ENCODE data around the gene MAN2A1.

MAN2A1 gene

DNA sequence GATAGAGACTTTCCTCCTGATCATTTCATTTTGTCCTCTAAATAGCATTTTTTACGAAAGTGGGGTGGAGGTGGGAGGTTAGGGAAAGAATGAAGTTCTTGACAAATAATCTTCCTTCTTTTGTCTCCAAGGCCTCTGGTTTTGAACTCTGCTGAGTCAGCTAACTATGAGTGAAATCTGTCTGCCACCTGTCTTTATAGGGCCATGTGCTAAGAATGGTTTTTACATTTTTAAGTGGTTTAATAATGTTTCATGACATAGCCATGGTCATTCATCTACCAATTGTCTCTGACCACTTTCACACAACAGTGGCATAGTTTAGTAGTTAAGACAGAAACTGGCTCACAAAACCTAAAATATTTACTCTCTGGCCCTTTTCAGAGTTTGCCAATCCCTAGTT lies 7.6 kb downstream of the MAN2A1 start:
- H3K4me3 ChIP-seq (ENCODE audit: low read depth, low read length), result no peak overlapping the region
- TF ChIP-seq, protein P1, sequence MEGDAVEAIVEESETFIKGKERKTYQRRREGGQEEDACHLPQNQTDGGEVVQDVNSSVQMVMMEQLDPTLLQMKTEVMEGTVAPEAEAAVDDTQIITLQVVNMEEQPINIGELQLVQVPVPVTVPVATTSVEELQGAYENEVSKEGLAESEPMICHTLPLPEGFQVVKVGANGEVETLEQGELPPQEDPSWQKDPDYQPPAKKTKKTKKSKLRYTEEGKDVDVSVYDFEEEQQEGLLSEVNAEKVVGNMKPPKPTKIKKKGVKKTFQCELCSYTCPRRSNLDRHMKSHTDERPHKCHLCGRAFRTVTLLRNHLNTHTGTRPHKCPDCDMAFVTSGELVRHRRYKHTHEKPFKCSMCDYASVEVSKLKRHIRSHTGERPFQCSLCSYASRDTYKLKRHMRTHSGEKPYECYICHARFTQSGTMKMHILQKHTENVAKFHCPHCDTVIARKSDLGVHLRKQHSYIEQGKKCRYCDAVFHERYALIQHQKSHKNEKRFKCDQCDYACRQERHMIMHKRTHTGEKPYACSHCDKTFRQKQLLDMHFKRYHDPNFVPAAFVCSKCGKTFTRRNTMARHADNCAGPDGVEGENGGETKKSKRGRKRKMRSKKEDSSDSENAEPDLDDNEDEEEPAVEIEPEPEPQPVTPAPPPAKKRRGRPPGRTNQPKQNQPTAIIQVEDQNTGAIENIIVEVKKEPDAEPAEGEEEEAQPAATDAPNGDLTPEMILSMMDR (IDR thresholded peaks at IDR 0.05; ENCODE audit: insufficient read depth, low read length, missing control alignments), result no peak
- ChIA-PET POLR2A (no interaction called here), CTCF (no interaction called here)
- DNase-seq (ENCODE audit: low read depth, low spot score), result no peak

GRCh38 chr5:109700516-109701153 lies 10.9 kb downstream of the MAN2A1 start:
- ChIA-PET POLR2A (no interaction called here), CTCF (no interaction called here)
- H3K4me3 ChIP-seq (ENCODE audit: low read depth, low read length), result no peak overlapping the region
- no peak for DNase-seq (ENCODE audit: low read depth, low spot score)
- TF ChIP-seq, protein P1 (IDR thresholded peaks at IDR 0.05; ENCODE audit: insufficient read depth, low read length, missing control alignments), result no peak

DNA sequence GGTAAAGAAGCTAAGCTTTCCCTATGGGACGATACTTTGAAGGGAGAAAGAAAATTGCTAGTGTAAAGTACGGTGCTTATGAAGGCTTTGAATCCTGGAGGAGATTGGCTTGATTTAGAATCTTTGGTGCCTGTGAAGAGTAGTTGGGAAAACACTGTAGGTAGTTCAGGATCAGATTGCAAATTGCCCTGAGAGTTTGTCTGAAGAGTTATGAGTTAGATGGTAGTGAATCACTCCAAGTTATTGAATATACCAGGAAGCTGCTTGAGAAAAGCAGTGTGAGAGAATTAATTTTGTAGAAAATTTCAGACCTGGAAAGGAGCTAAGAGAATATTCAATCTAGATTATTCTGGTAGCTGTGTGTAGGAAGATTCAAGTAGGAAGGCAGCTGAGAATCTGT lies 11.5 kb downstream of the MAN2A1 start:
- ChIA-PET POLR2A (no interaction called here), CTCF (interaction anchor here (1.1 kb wide), 1 partner anchor 8 kb away, joined by 3 read pairs; no protein-coding TSS in a partner anchor)
- TF ChIP-seq, protein P1 (IDR thresholded peaks at IDR 0.05; ENCODE audit: insufficient read depth, low read length, missing control alignments), result no peak
- DNase-seq (ENCODE audit: low read depth, low spot score), result no peak
- H3K4me3 ChIP-seq (ENCODE audit: low read depth, low read length), result no peak overlapping the region

- H3K4me3 ChIP-seq (ENCODE audit: low read depth, low read length), result no peak overlapping the region
- DNase-seq (ENCODE audit: low read depth, low spot score), result no peak
- ChIA-PET POLR2A (no interaction called here), CTCF (interaction anchor here (0.9 to 1.1 kb wide), 2 partner anchors 8 to 11 kb away, joined by 3 to 5 read pairs; no protein-coding TSS in a partner anchor)
- TF ChIP-seq, protein P1 (IDR thresholded peaks at IDR 0.05; ENCODE audit: insufficient read depth, low read length, missing control alignments), result no peak
Observed at GRCh38 chr5:109701792-109702191, 12.1 kb downstream of the MAN2A1 start.

- no peak for DNase-seq (ENCODE audit: low read depth, low spot score)
- TF ChIP-seq, protein P1 (IDR thresholded peaks at IDR 0.05; ENCODE audit: insufficient read depth, low read length, missing control alignments), result no peak
- POLR2A ChIA-PET, result no interaction called here
- CTCF ChIA-PET, result no interaction called here
- H3K4me3 ChIP-seq (ENCODE audit: low read depth, low read length), result no peak overlapping the region
Observed at GRCh38 chr5:109703166-109703565, 13.4 kb downstream of the MAN2A1 start.

DNA sequence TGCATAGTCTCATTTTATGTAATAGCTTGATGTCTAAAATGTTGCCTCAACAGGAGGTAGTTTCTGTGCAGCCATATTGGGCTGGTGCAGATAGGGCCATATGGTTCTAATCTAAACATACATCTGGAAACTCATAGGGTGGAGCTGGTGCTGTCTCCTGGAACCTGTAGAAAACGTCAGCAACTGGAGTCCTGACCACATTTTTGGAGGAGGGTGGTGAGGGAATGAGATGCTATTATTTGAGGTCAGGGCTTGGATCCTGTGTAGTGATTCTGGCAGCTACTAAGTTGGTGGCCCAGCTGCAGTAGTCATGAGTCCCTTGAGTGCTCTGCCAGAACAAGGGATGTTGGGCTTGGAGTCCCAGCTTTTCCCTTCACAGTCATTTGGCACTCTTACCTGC lies 14.1 kb downstream of the MAN2A1 start:
- ChIA-PET CTCF (interaction anchor here (1.6 kb wide), 1 partner anchor 12 kb away, joined by 5 read pairs; no protein-coding TSS in a partner anchor), POLR2A (no interaction called here)
- TF ChIP-seq, protein P1 (IDR thresholded peaks at IDR 0.05; ENCODE audit: insufficient read depth, low read length, missing control alignments), result no peak
- no peak overlapping the region for H3K4me3 ChIP-seq (ENCODE audit: low read depth, low read length)
- DNase-seq (ENCODE audit: low read depth, low spot score), result no peak

Data from AG04449 (cell line).